ENCODE results near the gene POT1. TPM values are rescaled to one million over a fixed set of nuclear protein-coding genes. Genes with fewer than 3 reads are reported as not detected.

Gene POT1
- total RNA-seq, 1 experiment from 2014 or later: 20.9 TPM

- no peaks in the 10 kb centered on the region; the same call in 1 of the 2 replicates for H3K36me3 ChIP-seq (ENCODE audit: control insufficient read depth, insufficient read depth, low read length)
- no peak for ATAC-seq
- no peak overlapping the region for H3K27ac ChIP-seq (ENCODE audit: low read length)
- POLR2A ChIA-PET: no interaction called here
- DNase-seq (ENCODE audit: low read depth, low spot score): no peak
- BruUV-seq (replicated peaks): no TSS peak
- no peaks in the 10 kb centered on the region for H3K4me1 ChIP-seq (ENCODE audit: control insufficient read depth, insufficient read depth, low read length)
- CTCF ChIA-PET: no interaction called here
- no peaks in the 10 kb centered on the region for H3K27me3 ChIP-seq (ENCODE audit: control insufficient read depth, insufficient read depth, low read length)
- no peak overlapping the region for H3K4me3 ChIP-seq (ENCODE audit: low read depth in 2 of 2, low read length in 2 of 2)
- in situ Hi-C loops (cut with HindIII; ENCODE audit: low pct_unique_long_range_greater_than_20kb, low sequenced_read_pairs): no loop called here
- intact Hi-C loops (cut with micrococcal nuclease; ENCODE audit: unreplicated experiment): no loop called here
- TF ChIP-seq REST (IDR thresholded peaks at IDR 0.05; ENCODE audit: insufficient read depth in 1 of 2, low read depth in 2 of 2, low read length in 1 of 2) (no peak), TCF7L2 (IDR thresholded peaks at IDR 0.05; ENCODE audit: low read depth, low read length) (no peak), CTCF (IDR thresholded peaks at IDR 0.05) (no peak), SIN3A (IDR thresholded peaks at IDR 0.05; ENCODE audit: borderline replicate concordance, insufficient read depth, low read depth, low read length) (no peak), POLR2AphosphoS5 (IDR thresholded peaks at IDR 0.05; ENCODE audit: low read depth, low read length) (no peak)
- no peaks in the 10 kb centered on the region for H3K9me3 ChIP-seq (ENCODE audit: control insufficient read depth, insufficient read depth, low read depth, low read length)
Observed at GRCh38 chr7:124843336-124843735, 86.3 kb downstream of the POT1 start.

- Histone ChIP-seq H3K27ac (ENCODE audit: low read length) (no peak overlapping the region), H3K4me1 (ENCODE audit: control insufficient read depth, insufficient read depth, low read length) (no peaks in the 10 kb centered on the region), H3K27me3 (ENCODE audit: control insufficient read depth, insufficient read depth, low read length) (no peaks in the 10 kb centered on the region), H3K9me3 (ENCODE audit: control insufficient read depth, insufficient read depth, low read depth, low read length) (no peaks in the 10 kb centered on the region), H3K36me3 (ENCODE audit: control insufficient read depth, insufficient read depth, low read length) (no peaks in the 10 kb centered on the region; the same call in 1 of the 2 replicates), H3K4me3 (ENCODE audit: low read depth in 2 of 2, low read length in 2 of 2) (no peak overlapping the region)
- no peak for DNase-seq (ENCODE audit: low read depth, low spot score)
- no peak for TF ChIP-seq TCF7L2 (IDR thresholded peaks at IDR 0.05; ENCODE audit: low read depth, low read length)
- TF ChIP-seq POLR2AphosphoS5 (IDR thresholded peaks at IDR 0.05; ENCODE audit: low read depth, low read length): no peak
- no peak for TF ChIP-seq REST (IDR thresholded peaks at IDR 0.05; ENCODE audit: insufficient read depth in 1 of 2, low read depth in 2 of 2, low read length in 1 of 2)
- TF ChIP-seq SIN3A (IDR thresholded peaks at IDR 0.05; ENCODE audit: borderline replicate concordance, insufficient read depth, low read depth, low read length): no peak
- no peak; the same call in 1 of the 2 replicates for TF ChIP-seq CTCF (IDR thresholded peaks at IDR 0.05)
- intact Hi-C loops (cut with micrococcal nuclease; ENCODE audit: unreplicated experiment) (no loop called here), in situ Hi-C loops (cut with HindIII; ENCODE audit: low pct_unique_long_range_greater_than_20kb, low sequenced_read_pairs) (no loop called here)
- CTCF ChIA-PET: no interaction called here
- ATAC-seq: no peak
- POLR2A ChIA-PET: no interaction called here
- no TSS peak for BruUV-seq (replicated peaks)
Observed at GRCh38 chr7:124840435-124840834, 89.2 kb downstream of the POT1 start.

All from Panc1 (cell line).